Measurements from ENCODE around the gene SPINK8.
A peak's percentile ranks its signal among the peaks of the same experiment; 100 is the strongest.

Gene SPINK8

DNA sequence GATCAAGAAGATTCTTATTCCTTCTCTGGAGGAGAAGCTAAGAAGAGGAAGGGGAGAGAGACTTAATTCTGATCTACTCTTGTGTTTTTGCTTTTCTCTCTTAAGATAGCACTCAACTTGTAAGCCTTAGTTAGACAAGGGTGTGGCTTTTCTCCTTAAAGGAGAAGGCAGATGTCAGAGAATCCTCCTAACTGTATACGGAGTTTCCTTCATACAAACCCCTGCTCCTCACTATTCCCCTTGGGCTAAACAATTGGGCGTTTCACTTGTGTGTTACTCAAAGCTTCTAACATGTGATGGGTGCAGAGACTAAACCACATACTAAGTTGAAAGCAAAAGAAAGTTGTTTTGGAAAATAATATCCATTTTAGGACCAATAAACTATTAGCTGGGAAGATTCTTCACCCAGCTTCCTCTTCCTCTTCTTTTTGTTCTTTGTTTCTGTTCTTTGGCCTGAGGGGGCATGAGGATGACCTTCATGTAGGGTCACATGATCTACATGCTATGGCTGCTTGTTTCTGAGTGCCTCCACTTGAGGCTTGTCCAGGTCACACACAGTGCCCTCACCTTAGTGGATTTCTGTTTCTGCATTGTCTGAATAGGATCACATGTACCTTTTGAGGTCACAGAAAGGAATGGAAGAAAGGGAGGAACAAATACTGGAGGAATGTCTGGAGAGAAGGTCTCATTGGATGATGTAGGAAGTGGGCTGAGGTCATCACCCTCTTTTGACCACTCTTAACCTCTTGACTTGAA lies 14.6 kb downstream of the SPINK8 start:
- DNase-seq, result no peak

DNA sequence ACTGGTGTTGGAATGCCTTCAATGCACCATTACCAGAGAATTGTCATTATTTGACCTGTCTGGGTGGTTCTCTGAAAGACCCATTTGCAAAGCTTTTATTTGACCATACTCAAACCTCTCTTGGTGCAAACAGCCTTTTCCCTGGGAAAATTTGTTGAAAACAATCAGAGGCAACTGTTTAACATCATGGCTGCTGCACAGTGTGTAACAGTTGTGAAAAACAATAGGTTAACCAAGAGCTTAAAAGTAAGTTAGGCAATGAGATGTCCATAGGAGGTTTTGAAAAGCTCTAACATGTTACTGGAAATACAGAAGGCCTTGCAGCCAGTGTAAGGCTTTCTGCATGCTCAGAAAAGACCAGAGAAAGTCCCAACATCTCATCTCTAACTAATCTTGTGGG lies 18.9 kb downstream of the SPINK8 start:
- DNase-seq, result no peak

DNA sequence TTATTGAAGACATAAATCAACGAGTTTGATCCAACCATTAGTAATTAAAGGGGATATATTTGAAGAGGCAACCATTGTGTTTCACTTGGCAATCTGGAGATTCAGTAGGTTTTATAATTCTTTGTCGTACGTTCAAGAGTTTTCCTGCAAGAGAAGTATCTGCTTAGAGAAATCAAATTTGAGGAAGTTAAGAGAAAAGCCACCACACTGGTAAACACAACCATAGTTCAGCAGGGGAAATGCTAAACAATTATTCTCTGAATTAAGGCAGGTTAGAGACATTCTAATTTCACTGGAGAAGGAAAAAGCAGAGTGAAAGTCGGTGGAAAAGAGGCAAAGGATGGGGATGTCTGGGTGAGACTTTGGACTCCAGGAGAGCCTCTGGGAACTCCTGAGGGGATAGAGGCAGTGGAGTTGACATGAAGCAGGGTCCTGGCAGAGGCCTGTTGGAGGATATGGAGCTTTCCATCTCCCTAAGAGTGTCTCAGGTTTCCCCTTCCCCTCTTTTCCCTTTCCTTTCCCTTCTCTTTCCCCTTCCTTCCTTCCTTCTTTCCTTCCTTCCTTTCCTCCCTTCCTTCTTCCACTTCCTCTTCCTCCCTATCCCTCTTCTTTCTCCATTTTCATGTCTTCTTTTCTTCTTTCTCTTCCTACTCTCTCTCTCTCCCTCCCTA lies 26.5 kb downstream of the SPINK8 start:
- DNase-seq, result no peak

DNA sequence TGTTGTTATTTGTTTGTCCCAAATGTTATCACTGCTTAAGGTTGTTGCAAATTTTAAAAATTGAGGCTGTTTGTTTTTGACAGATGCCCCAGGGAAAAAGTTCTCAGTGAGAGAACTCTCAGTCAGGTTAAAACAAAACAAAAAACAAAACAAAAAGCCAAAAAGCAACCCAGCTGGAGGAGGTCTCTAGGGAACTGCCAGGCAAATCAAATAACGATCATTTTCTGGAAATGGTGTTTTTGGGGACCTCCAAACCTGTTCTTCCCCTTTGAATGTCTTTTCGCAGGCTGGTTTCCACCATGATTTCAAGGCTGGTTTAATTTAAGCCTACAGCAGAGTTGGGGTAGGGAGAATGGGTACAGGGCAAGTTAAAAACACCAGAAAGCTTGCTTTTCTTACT lies 27.2 kb downstream of the SPINK8 start:
- DNase-seq, result no peak

DNA sequence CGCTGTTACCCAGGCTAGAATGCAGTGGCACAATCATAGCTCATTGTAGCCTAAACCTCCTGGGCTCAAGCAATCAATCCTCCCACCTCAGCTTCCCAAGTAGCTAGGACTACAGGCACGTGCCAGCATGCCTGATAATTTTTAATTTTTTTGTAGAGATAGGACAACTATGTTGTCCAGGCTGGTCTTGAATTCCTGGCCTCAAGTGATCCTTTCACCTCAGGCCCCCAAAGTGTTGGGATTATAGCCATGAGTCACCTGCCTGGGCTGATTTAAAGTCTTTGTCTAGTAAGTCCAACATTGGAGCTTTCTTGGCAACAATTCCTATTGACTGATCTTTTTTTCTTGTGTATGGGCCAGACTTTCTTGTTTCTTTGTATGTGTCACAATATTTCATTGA lies 28.1 kb downstream of the SPINK8 start:
- no peak for DNase-seq

DNA sequence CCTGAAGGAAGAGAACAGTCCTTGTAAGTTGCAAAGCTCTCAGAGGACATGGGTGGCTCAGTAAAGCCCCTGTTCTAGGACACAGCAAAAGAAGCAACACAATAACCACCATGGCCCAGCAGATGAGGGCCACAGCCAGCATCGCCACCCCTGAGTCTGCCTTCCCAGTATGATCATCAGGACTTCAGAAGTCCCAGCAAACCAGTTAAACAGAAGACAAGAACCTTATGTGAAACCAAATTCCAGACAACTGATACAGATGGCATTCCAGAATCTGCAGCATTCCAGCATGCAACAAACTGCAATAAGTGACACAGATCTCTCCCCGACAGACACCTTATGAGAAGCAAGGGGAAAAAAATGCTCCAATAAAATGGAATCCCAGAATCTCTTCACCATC lies 30.4 kb downstream of the SPINK8 start:
- DNase-seq, result no peak

DNA sequence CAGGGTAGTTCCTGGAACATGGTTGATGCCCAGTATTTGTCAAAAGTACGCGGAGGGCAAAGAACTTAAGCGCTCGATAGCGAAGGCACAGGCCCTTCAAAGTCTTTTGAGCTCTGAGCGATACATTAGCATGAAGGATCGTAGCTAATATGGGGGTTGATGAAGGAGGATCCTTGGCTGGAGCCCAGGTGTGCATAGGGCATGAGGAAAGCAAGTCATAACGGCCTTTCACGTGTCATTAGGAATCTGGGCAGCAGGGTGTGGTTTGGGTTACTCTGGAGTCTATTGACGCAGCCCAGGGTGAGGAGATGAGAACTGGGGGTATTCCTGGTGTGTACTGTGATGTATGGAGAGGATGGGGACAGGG lies 31.7 kb downstream of the SPINK8 start:
- DNase-seq, result peak; percentile 22

DNA sequence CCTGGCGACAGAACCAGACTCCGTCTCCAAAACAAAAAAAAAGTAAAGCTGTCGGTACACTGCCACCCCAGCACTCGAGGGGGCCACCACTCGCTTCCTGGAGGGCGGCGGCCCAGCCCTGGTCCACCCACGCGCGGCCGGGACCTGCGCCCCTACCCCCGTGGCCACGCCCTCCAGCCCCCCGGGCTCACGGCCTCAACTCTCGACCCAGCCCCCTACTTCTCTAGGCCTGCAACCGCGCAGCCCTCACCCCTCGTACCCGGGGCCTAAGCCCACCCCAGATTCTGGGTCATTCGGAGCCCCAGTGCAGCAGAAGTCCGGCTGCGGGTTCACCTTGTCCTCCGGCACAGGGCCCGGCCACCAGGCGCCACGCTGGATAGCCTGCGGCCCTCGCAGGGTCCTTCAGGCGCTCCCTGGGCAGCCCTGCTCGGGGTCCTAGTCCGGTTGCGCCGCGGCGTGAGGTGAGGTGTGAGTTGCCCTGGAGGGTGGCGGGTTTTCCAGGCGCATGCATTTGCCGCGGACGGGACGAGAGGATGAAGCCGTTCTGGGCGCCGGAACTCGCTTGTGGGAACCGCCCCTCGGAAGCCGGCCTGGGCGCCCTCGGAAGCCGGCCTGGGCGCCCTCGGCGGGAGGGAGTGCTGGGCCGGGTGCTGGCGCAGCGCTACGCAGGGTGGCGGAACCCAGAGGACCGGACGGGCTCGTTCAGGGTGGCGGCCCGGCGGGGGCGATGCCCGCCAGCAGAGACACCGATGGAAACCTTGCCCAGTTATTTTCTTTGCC lies 32.3 kb downstream of the SPINK8 start, which contains the start of gene NME6:
NME6 (minus strand) TSS at position 348 of the 780 bp plus-strand sequence.
- DNase-seq, result peak; percentile 89

DNA sequence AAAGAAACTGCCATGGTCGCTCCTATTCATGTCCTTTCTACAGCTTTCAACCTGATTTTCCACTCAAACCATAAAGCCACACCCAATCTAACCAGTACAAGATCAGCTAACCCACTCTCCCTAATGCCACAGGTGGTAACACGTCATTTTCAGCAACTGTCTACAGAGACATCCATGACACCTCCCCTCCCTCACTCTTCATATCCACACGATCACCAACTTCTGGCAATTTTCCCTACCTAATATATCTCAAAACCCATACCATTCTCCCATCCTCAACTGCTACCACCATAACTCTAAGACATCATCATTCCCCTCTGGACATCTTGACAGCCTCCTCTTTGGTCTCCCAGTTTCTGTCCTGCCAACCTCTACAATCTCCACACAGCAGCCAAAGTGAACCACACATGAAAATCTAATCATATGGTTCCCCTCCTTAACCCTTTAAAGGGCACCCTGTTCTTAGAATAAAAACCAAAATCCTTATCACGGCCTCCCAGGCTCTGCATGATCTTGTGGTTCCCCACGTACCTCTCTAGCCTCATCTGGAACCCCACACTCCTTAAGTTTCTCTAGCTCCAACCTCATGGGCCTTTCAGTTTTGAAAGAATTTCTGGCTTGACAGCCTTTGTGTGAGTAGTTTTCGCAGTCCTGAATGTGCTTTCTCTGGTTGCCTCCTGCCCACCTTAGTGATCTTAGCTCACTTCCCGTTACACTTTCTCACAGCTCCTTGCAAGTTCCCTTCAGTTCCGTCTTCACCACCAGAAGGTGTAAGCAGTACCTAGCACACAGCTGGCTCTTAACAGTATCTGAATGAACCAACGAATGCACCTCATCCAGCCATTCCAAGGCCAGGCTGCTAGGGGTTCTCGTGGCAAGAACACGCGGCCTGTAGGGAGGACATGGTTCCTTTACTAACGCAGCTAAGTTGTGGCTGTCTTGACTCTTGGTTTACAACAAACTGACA lies 33.4 kb downstream of the SPINK8 start:
- no peak for DNase-seq

DNA sequence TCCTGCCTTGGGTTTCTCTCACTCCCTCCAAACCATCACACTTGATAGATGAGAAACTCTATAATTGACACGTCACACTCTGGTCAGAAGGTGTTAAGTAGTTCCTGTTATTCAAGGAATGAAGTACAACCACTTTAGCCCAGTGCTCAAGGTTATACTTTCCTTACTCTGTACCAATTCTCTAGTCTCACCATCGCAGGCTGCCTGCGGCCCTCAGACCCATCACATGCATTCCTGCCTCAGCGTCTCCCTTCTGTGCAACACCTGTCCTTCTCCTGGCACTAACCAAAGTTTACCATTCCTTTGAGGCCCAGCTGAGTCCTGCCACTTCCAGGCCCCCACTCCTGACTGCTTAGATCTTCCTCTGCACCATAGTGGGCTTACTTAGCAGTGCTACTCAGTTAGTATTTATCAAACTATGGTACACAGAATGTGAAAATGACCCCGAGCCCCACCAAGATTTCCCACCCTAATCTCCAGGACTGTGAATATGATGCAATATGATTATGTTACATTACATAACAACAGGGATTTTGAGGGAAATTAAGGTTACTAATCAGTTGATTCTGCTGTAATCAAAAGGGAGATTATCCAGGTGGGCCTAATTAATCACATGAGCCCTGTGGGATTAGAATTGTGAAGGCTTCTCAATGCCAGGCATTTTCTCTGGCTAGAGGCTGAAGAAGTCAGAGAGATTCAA lies 36.2 kb downstream of the SPINK8 start:
- DNase-seq, result no peak

DNA sequence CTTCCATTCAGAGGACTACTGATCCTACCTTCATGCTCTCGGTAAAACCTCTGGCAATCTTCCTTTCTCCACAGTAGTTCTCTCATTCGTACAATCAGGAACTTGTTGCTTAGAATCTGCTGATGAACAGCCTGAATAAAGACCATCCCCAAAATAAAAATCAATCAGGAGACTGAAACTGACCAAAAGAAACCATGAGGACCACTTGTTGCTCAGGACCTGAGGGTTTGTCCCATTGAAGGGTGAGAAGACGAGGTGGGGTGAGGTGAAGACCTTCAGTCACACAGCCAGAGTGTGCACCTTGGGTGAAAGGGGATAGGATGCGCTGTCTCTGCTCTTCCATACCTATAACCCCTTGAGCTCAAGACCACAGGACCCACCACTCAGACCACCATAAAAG lies 36.8 kb downstream of the SPINK8 start:
- DNase-seq, result no peak

DNA sequence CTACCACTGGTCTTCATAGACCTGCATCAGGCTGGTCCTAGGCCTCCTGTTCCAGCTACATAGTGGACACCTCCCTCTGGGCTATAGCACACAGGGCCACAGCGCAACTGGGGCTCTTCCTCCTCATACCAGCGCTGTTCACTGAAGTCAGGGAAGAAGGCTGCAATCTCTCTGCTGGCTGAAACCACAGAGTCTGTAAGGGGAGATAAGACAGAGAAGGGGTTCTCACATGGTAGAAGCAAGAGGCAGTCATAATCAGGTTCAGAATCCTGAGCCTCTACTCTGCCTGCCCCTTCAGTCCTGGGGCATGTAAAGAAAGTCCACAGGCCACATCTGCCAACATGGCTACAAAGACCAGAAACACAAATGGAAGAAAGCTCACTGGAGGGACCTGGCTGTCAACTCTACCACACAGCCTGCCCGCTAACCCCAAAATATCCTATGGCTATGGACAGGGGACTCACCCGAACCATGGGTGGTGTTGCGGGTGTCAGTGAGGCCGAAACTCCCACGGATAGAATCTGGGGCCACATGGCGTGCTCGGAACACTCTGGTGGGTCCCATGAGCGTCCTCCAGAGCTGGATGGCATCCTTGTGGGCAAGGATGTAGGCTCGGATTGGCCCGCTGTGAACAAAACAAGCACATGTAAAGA lies 38.7 kb downstream of the SPINK8 start:
- no peak for DNase-seq

DNA sequence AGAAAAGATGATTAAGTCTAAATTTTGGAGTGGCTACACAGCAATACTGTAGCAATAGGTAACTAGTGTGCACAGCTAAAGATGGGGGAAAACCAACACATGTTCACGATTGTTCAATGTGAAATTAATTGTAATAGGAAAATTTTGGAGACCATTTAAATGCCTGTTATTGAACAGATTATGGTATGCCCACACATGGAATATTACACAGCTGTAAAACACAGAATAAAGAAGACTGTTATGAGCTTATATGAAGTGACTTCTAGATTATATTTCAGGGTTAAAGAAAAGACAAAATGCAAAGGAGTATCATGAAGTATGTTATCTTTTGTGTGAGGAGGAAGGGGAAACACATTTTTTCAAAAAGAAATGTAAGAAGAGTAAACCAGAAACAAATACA lies 43.8 kb downstream of the SPINK8 start:
- DNase-seq, result no peak

DNA sequence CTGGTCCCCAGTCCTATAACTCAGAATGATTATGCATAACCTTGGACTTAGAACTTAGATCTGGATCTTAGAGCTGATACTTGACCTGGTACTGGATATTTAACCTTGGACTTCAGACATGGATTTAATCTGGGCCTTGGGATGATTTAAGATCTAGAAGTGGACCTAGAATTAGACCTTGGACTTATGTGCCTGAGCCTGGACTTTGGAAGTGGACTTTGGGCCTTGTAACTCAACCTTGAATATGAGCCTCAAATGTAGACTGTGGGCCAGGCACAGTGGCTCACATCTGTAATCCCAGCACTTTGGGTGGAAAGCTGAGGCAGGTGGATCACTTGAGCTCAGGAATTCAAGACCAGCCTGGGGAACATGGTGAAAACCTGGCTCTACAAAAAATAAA lies 46.4 kb downstream of the SPINK8 start:
- DNase-seq, result no peak

DNA sequence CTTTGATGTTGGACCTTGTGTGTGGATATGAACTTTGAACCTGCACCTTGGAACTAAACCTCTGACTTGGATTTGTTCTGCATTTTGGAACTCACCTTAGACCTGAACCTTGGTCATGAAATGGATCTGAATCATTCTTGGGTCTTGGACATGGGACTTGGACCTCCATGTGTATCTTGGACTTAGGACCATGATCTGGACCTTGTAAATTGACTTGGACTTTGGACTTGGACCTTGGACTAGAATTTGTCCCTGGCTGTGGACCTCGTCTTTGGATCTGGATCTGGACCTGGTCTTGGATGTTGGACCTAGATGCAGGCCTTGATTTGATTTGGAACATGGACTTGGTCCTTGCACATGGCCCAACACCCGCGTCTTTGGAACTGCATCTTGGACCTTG lies 47.2 kb downstream of the SPINK8 start:
- DNase-seq, result no peak

DNA sequence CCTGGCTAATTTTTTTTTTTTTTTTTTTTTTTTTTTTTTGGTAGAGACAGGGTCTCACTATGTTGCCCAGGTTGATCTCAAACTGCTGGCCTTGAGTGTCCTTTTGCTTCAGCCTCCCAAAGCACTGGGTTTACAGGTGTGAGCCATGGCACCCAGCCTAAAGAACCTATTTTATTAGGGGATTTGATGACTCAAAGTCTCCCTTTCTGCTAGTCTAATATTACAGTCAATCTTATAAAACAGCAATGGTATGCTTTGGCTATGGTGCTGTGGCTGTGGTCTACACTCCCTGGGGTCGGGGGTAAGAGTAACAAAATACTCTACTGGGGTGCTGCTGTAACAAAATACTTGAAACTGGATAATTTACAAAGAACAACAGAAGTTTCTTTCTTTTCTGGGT lies 47.8 kb downstream of the SPINK8 start:
- peak; percentile 17 for DNase-seq

DNA sequence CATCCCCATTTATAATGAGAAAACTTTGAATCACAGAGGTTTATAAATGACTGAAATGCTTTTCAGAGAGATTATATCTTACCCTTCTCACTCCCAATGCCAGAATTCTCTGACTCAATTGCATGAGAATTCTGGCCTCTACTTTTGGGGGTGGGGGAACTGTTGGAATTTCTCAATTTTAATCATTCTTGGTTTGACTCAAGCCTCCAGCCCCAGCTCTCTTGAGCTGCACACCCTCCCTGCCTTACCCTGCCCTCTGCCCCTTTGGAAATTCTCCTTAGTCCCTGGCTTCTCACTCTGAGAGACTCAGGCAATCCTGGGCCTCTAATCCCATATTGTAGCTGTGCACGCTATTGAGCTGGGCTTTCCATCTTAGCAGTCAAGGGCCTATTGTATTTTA lies 48.3 kb downstream of the SPINK8 start:
- peak; percentile 57 for DNase-seq

DNA sequence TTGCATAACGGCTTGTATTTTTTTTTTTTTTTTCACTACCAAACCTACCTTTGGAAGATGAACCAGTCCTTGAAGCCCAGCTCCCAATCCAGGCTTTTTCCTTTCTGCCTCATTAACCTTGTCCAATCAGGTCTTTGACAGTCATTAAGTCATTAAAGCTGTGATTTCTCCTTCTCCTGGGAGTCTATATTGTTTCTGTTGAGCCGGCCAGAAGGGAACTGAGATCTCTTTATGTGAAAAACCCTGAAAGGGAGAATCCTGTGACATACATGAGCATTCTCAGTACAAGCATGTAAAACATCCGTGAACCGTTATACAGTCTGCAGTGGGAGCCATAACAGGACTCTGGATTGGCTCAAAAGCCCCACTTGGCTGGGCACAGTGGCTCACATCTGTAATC lies 52.6 kb downstream of the SPINK8 start:
- DNase-seq, result no peak

DNA sequence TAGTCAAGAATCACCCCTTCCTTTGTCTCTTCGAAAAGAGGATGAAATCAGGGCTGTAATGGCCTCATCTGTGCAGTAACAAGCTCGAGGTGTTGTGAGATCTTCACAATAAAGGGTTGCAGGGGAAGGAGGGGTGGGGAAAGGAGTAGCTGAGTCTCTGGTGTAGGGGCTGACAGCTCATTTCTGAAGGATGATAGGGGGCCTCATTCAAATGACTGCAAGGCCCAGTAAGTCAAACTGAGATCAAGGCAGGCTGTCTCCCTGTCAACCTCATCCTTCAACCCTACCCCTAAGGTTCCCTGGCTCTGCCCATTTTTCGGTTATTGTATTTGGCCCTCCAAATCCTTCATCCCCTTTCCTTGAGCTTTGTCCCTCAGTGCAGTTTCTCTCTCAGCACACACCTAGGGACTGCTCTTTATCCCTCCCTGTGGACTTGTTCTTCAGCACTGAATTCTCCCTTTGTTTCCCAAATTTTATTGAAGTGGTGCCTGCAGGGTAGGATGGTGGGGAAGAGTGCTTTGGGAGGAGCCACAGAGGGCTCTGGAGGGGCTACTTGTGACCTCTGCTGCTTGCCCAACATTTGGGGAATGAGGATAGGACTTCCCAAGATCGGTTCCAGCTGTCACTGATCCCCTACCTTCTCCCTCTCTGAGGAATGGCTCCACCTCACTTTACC lies 54.4 kb downstream of the SPINK8 start:
- no peak for DNase-seq

DNA sequence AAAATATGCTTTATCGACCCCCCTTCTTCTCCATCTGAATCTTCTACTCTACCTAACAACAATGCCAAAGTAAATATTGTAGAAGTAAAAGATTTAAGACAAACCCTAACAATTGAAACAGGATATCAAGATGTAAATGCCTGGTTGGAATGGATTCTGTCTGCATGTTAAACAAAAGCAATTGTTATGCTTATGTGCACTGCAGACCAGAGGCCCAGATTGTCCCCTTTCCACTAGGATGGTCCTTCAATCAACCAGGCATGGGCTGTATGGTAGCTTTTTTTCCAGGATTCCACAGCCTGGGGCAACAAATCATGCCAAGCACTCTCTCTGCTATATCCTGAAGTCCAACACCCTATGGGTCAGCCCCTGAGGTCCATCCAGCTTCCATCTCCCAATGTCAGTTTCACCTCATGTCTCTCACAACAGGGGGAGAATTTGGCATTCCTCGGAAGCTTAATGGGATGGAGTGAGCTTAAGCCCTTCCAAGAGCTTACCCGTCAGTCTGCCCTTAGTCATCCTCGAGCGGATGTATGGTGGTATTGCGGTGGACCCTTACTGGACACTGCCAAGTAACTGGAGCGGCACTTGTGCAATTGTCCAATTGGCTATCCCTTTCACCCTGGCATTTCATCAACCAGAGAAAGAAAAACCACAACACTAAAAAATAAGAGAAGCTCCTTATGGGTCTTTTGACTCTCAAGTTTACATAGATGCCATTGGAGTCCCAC lies 56.4 kb downstream of the SPINK8 start:
- DNase-seq, result no peak

Data from fibroblast of upper back skin (primary cell).